ENCODE results near the gene RPTOR.
A peak's percentile ranks its signal among the peaks of the same experiment; 100 is the strongest.

Gene RPTOR

GRCh38 chr17:80982426-80982974 lies 437.9 kb downstream of the RPTOR start:
- Histone ChIP-seq H3K4me3 (ENCODE audit: low read length) (no peak overlapping the region), H3K9me3 (ENCODE audit: control insufficient read depth, low read length) (no peaks in the 10 kb centered on the region), H3K9ac (ENCODE audit: low read length) (no peak overlapping the region), H3K4me1 (ENCODE audit: control insufficient read depth, insufficient read depth, low read length) (peaks cover 13% of the 10 kb centered on the region), H3K27me3 (replicated peaks; ENCODE audit: control insufficient read depth, insufficient read depth, low read length) (no peaks in the 10 kb centered on the region), H3K36me3 (ENCODE audit: control insufficient read depth, insufficient read depth, low read length, severe bottlenecking) (no peaks in the 10 kb centered on the region)
- DNase-seq (ENCODE audit: low read depth): no peak

DNA sequence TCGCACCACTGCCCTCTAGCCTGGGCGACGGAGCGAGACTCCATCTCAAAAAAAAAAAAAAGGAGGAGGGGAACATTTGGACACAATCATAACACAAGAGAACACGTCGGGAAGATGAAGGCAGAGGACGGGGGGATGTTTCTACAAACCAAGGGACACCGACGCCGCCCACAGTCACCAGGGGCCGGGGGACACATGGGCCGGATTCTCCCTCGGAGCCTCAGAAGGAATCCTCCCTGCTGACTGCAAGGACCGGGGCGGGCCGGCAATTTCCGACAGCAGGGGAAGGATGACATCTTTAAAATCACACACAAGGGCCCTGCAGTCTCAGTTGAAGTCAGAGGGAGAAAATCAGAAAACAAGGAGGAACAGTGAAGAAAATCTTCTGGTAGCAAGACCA lies 438.9 kb downstream of the RPTOR start:
- DNase-seq (ENCODE audit: low read depth): no peak
- Histone ChIP-seq H3K36me3 (ENCODE audit: control insufficient read depth, insufficient read depth, low read length, severe bottlenecking) (no peaks in the 10 kb centered on the region), H3K27me3 (replicated peaks; ENCODE audit: control insufficient read depth, insufficient read depth, low read length) (no peaks in the 10 kb centered on the region), H3K4me3 (ENCODE audit: low read length) (no peak overlapping the region), H3K9me3 (ENCODE audit: control insufficient read depth, low read length) (no peaks in the 10 kb centered on the region), H3K9ac (ENCODE audit: low read length) (peak overlapping the region; percentile 6), H3K4me1 (ENCODE audit: control insufficient read depth, insufficient read depth, low read length) (peaks cover 23% of the 10 kb centered on the region)

DNA sequence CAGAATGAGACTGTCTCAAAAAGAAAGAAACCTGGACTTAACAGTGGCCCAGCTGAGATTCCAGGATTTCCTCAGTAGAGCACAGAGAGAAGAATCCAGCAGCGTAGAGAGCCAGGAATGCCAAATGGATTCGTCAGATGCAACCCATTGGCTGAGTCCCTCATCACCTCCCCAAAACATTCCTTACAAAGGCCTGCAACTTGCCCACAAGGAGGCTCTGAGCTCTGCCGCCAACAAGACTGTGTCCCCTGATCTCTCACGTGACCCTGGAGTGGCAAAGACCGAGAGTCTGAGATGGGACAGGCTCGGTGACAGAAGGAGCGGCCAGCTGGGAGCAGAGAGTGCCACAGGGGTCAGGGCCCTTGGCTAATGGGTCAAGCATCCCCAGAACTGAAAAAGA lies 440.1 kb downstream of the RPTOR start:
- H3K9ac ChIP-seq (ENCODE audit: low read length): peak overlapping the region; percentile 38
- peak; percentile 86 for DNase-seq (ENCODE audit: low read depth)
- H3K4me3 ChIP-seq (ENCODE audit: low read length): no peak overlapping the region
- peaks cover 34% of the 10 kb centered on the region for H3K4me1 ChIP-seq (ENCODE audit: control insufficient read depth, insufficient read depth, low read length)
- H3K9me3 ChIP-seq (ENCODE audit: control insufficient read depth, low read length): no peaks in the 10 kb centered on the region
- H3K27me3 ChIP-seq (replicated peaks; ENCODE audit: control insufficient read depth, insufficient read depth, low read length): no peaks in the 10 kb centered on the region
- no peaks in the 10 kb centered on the region for H3K36me3 ChIP-seq (ENCODE audit: control insufficient read depth, insufficient read depth, low read length, severe bottlenecking)

GRCh38 chr17:80986046-80986445 lies 441.4 kb downstream of the RPTOR start:
- DNase-seq (ENCODE audit: low read depth): no peak
- H3K9ac ChIP-seq (ENCODE audit: low read length): no peak overlapping the region
- no peaks in the 10 kb centered on the region for H3K36me3 ChIP-seq (ENCODE audit: control insufficient read depth, insufficient read depth, low read length, severe bottlenecking)
- peaks cover 39% of the 10 kb centered on the region for H3K4me1 ChIP-seq (ENCODE audit: control insufficient read depth, insufficient read depth, low read length)
- no peaks in the 10 kb centered on the region for H3K27me3 ChIP-seq (replicated peaks; ENCODE audit: control insufficient read depth, insufficient read depth, low read length)
- H3K4me3 ChIP-seq (ENCODE audit: low read length): no peak overlapping the region
- no peaks in the 10 kb centered on the region for H3K9me3 ChIP-seq (ENCODE audit: control insufficient read depth, low read length)

DNA sequence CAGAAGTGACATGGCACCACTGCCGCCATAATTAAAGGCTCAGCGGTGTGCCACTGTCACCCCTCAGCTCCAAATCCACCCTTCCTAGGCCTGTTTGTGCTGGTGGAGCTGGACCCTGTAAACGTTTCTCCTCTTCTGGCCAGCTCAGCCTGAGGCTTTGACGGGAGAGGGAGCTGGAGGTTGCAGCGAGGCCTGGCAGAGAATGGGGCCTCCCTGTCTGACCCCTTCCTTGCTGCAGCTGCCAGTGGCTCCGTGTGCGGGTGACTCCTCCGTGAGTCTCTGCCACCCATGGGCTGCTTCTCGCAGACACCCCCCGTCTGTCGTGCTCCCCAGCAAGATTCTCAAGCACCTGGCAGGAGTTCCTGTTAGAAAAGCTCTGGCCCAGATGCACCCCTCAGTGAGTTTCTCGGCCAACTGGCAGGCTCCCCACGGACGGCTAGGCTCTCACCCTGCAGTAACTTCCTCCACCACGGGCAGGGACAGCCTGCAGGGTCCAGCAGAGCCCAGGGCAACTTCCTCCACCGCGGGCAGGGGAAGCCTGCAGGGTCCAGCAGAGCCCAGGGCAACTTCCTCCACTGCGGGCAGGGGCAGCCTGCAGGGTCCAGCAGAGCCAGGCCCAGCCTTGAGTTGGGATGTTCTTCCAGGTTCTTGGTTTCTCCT lies 442.3 kb downstream of the RPTOR start:
- H3K9ac ChIP-seq (ENCODE audit: low read length): no peak overlapping the region
- no peaks in the 10 kb centered on the region for H3K27me3 ChIP-seq (replicated peaks; ENCODE audit: control insufficient read depth, insufficient read depth, low read length)
- DNase-seq (ENCODE audit: low read depth): no peak
- no peaks in the 10 kb centered on the region for H3K36me3 ChIP-seq (ENCODE audit: control insufficient read depth, insufficient read depth, low read length, severe bottlenecking)
- no peak overlapping the region for H3K4me3 ChIP-seq (ENCODE audit: low read length)
- H3K9me3 ChIP-seq (ENCODE audit: control insufficient read depth, low read length): no peaks in the 10 kb centered on the region
- peaks cover 43% of the 10 kb centered on the region for H3K4me1 ChIP-seq (ENCODE audit: control insufficient read depth, insufficient read depth, low read length)

DNA sequence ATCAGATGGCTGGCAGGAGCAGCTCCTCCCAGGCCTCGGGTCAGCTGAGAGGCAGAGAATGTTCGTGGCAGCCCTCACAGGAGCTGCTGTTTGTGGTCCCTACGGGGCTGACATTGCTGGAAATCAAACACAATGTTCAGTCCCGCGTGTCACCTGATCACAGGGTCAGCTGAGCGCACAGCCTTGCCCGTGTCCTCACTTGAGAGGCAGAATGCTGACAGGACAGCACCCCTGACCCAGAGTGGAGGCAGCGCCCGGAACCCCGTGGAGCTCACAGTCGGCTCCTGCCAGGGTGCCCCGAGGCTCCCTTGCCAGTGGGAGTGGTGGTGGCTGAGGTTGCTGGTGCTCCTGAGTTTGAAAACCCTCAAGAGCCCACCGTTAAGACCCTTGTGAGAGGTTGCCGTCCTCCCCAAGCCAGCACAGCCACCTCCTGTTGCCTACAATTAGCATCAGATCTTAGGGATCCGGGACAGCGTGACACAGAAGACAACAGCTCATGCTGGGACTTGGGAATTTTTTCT lies 443.4 kb downstream of the RPTOR start:
- Histone ChIP-seq H3K36me3 (ENCODE audit: control insufficient read depth, insufficient read depth, low read length, severe bottlenecking) (no peaks in the 10 kb centered on the region), H3K27me3 (replicated peaks; ENCODE audit: control insufficient read depth, insufficient read depth, low read length) (no peaks in the 10 kb centered on the region), H3K9me3 (ENCODE audit: control insufficient read depth, low read length) (no peaks in the 10 kb centered on the region), H3K9ac (ENCODE audit: low read length) (peak overlapping the region; percentile 61), H3K4me3 (ENCODE audit: low read length) (no peak overlapping the region), H3K4me1 (ENCODE audit: control insufficient read depth, insufficient read depth, low read length) (peaks cover 49% of the 10 kb centered on the region)
- no peak for DNase-seq (ENCODE audit: low read depth)

DNA sequence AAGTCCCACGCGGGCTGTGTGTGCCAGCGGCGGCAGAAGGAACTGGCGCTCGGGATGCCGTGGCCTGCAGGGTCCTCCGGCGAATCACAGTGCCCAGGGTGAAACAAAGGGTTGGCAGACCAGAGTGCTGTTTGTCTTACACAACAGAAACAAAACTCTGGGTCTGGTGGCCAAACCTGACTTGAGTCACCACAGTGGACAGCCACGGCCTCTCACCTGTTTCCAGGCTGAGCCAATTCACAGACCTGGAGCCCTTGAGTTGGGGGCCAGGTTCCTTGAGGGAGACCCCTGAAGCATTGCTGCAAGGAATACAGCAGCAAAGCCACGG lies 444.9 kb downstream of the RPTOR start:
- DNase-seq (ENCODE audit: low read depth): no peak
- H3K9ac ChIP-seq (ENCODE audit: low read length): peak overlapping the region; percentile 61
- H3K27me3 ChIP-seq (replicated peaks; ENCODE audit: control insufficient read depth, insufficient read depth, low read length): no peaks in the 10 kb centered on the region
- H3K9me3 ChIP-seq (ENCODE audit: control insufficient read depth, low read length): no peaks in the 10 kb centered on the region
- no peaks in the 10 kb centered on the region for H3K36me3 ChIP-seq (ENCODE audit: control insufficient read depth, insufficient read depth, low read length, severe bottlenecking)
- peaks cover 49% of the 10 kb centered on the region for H3K4me1 ChIP-seq (ENCODE audit: control insufficient read depth, insufficient read depth, low read length)
- H3K4me3 ChIP-seq (ENCODE audit: low read length): no peak overlapping the region

GRCh38 chr17:80990921-80991644 lies 446.4 kb downstream of the RPTOR start:
- no peaks in the 10 kb centered on the region for H3K9me3 ChIP-seq (ENCODE audit: control insufficient read depth, low read length)
- peaks cover 43% of the 10 kb centered on the region for H3K4me1 ChIP-seq (ENCODE audit: control insufficient read depth, insufficient read depth, low read length)
- peaks cover 11% of the 10 kb centered on the region for H3K36me3 ChIP-seq (ENCODE audit: control insufficient read depth, insufficient read depth, low read length, severe bottlenecking)
- peak overlapping the region; percentile 89 for H3K9ac ChIP-seq (ENCODE audit: low read length)
- DNase-seq (ENCODE audit: low read depth): no peak
- H3K27me3 ChIP-seq (replicated peaks; ENCODE audit: control insufficient read depth, insufficient read depth, low read length): no peaks in the 10 kb centered on the region
- peak overlapping the region; percentile 84 for H3K4me3 ChIP-seq (ENCODE audit: low read length)

DNA sequence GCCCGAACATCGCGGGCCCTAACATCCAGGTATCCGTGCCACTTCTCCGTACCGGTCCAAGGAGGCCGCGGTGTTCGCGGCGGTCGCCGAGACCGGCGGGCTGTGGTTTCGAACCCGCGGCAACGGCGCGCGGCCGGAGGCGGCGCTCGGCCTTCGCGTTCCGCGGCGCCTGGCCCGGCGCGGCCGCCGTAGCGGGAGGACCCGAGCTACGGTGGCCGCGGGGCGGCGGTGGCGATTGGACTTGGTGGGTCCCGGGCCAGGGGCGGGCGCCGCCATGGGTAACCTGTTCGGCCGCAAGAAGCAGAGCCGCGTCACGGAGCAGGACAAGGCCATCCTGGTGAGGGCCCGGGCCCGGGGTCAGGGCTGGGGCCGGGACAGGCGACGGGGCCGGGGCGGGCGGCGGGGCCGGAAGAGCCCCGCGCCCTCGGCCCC lies 447.0 kb downstream of the RPTOR start, which contains the start of gene CHMP6:
Gene CHMP6, plus strand, starts transcription at position 197 of the 432 bp plus-strand sequence. Its CDS starts 78 bp downstream, at position 275.
- H3K4me1 ChIP-seq (ENCODE audit: control insufficient read depth, insufficient read depth, low read length): peaks cover 43% of the 10 kb centered on the region
- peak; percentile 86 for DNase-seq (ENCODE audit: low read depth)
- peaks cover 17% of the 10 kb centered on the region for H3K36me3 ChIP-seq (ENCODE audit: control insufficient read depth, insufficient read depth, low read length, severe bottlenecking)
- H3K4me3 ChIP-seq (ENCODE audit: low read length): peak within 1 kb of the TSS; percentile 84
- H3K9ac ChIP-seq (ENCODE audit: low read length): peak within 1 kb of the TSS; percentile 89
- H3K27me3 ChIP-seq (replicated peaks; ENCODE audit: control insufficient read depth, insufficient read depth, low read length): no peaks in the 10 kb centered on the region
- H3K9me3 ChIP-seq (ENCODE audit: control insufficient read depth, low read length): no peaks in the 10 kb centered on the region

DNA sequence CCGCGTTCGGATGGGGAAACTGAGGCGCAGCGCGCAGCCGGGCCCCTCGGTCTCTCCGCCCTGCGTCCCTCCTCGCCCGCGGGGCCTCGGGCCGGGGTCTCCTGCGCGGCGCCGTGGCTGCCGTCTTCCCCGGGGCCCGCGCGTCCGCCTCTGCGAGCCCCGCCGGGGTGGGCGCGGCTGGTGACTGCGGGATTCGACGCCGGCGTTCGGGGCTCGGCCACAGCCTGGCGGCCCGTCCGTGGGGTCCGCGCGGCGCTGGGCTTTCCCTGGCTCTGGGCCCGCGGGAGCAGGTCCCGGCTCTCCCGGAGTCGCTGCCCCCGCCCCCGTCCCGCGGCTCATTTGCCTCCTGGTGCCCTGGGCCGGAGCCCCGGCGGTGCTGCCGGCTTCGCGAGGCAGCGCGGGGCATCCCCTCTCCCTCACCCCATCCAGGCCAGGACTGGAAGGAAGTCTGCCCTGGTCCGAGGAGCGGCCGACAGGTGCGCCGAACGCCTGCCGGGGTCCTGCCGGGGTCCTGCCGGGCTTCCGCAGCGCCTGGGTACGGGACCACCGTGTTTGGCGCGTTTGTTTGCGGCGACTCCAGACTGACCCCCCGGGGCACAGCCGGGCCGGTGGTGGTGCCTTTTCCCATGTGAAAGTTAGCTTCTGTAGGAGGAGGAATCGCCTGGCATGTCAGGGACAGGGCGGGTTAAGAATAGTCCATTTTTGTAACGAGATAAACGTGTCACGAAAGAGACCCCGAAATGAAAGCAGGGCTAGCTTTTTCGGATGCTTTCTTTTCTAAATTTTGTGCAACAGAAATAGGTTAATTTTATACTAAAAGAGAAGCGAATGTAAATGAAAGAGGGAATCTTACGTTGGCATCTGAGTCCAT lies 447.7 kb downstream of the RPTOR start:
- Histone ChIP-seq H3K4me1 (ENCODE audit: control insufficient read depth, insufficient read depth, low read length) (peaks cover 43% of the 10 kb centered on the region), H3K27me3 (replicated peaks; ENCODE audit: control insufficient read depth, insufficient read depth, low read length) (no peaks in the 10 kb centered on the region), H3K4me3 (ENCODE audit: low read length) (peak overlapping the region; percentile 84), H3K9me3 (ENCODE audit: control insufficient read depth, low read length) (no peaks in the 10 kb centered on the region), H3K9ac (ENCODE audit: low read length) (peak overlapping the region; percentile 89), H3K36me3 (ENCODE audit: control insufficient read depth, insufficient read depth, low read length, severe bottlenecking) (peaks cover 23% of the 10 kb centered on the region)
- DNase-seq (ENCODE audit: low read depth): peak; percentile 63

Data from adipocyte (in vitro differentiated cells).